ENCODE data around the gene PPIP5K2.
"Not testable (repeated sequence)": the region's sequence is repeated elsewhere in the genome, so short reads cannot be mapped to it uniquely, and the experiment has no call there.

The PPIP5K2 gene

DNA sequence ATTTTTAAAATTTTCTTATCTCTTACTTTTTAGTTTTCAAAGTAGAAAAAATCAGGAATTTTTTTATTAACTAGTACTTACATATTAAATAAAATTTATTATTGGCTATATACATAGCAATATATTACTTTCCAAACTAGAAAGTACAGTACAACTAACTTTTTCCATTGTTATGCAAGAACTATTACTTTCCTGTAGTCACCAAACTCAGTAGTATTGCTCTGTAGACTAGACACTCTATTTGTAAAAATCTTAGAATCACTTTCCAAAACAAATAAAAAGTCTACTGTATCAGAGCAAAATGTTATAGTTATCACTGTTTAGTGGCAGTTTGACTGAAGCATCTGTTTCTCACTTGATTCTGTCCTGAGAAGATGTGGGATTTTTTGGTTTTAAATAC lies 83.1 kb downstream of the PPIP5K2 start:
- intact Hi-C loops (cut with DNase I), result no loop called here
- DNase-seq, result no peak

DNA sequence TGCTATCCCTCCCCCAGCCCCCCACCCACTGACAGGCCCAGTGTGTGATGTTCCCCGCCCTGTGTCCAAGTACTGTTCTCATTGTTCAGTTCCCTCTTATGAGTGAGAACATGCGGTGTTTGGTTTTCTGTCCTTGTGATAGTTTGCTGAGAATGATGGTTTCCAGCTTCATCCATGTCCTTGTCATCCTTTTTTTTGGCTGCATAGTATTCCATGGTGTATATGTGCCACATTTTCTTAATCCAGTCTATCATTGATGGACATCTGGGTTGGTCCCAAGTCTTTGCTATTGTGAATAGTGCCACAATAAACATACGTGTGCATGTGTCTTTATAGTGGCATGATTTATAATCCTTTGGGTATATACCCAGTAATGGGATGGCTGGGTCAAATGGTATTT lies 84.9 kb downstream of the PPIP5K2 start:
- DNase-seq; intact Hi-C loops (cut with DNase I): not testable (repeated sequence)

DNA sequence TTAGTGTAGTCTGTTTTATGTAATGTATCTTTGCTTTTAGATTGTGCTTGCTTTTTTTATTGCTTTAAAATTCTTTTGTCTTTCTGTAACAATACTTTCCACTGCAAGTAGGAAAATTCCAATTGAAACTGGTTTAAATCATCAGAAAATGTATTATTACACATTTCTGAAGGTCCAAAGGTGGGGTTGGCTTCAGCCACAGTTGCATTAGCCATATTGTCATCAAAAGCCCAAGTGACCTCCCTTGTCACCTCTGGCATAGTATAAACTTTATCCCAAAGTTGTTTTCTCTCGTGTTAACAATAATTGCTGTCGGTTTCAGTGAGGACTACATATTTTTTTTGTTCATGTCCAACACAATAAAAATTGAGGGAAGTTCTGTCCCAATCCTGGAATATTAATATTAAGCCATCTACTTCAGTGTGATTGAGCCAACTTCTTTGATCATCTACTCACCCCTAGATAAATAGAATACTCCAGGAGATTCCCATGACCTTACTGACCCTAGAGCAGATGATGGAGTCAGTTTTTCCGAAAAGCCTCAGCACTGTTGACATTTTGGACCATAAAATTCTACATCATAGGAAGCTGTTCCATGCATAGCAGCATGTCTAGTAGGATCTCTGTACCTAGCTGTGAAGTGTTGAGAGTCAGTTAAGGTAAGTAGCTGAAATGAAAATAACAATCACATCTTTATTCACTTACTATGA lies 86.0 kb downstream of the PPIP5K2 start:
- no peak for DNase-seq
- intact Hi-C loops (cut with DNase I), result no loop called here

DNA sequence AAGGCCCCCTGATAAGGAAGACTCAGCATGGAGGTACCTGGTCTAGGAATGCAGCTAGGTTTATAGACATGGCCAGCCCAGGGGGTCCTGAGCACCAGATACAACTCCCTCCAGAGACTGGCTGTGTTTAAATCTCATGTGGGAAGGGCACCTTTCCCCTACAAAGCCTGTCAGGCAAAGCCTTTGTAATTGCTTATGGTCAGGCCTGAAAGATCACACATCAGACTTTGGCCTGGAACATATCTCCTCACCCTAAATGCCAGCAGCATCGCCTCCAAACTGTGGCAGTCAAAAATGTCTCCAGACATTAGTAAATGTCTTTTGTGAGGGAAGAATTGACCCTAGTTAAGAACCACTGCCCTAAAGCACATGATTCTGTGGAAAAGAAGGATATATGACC lies 86.9 kb downstream of the PPIP5K2 start:
- intact Hi-C loops (cut with DNase I), result no loop called here
- no peak for DNase-seq

DNA sequence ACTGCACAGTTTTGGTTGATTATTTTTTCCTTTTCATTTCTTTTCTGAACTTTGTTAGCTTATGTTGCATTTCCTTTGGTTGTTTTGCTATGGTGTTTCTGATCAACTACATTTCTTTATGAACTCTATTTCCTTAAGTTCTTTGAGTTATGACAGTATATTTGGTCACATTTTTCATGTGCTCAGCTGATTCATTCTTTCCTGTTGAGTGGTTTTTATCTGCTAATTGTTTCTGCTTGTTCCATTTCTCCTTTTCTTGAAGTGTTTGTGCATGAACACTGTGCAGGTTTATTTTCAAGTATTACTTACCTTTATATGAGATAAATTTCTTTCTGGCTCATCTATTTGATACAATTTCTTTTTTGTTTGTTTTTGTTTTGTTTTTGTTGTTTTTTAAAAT lies 87.6 kb downstream of the PPIP5K2 start:
- DNase-seq, result no peak
- intact Hi-C loops (cut with DNase I), result no loop called here

DNA sequence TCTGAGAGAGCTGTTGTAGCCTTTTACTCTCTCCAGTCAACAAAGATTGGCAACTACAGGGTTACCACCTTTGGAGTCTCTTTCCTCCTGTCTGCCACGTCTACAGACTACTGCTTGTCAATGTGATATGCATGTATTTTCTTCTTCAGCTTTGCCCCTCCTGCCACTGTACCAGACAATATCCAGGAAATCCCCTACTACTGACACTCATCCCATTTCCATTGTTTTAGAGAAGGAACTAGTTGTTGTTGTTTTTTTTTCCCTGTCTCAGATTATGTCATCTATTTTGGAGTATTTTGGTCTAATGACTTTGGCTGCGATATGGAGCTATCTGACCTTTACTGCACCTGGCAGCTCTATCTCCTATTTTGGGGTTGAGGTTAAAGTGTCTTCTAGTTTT lies 88.4 kb downstream of the PPIP5K2 start:
- DNase-seq, result no peak
- intact Hi-C loops (cut with DNase I), result no loop called here

DNA sequence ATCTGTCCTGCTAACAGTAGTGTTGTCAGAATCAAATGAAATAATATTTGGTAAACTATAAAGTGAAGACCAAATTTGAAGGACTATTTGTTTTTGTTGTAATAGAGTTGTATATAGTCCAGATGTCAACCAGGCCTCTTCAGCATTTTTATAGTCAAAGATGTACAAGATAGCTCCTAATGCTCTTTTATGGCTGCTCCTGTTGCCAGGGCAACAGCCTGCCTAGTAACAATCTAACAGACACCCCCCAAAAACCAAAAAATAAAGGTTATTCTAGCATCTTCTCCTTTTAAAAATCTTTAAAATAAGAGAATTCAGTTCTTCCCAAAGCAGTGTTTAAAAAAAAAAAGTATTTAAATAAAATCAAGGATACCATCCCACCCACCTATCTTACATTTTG lies 89.0 kb downstream of the PPIP5K2 start:
- intact Hi-C loops (cut with DNase I), result no loop called here
- no peak for DNase-seq

DNA sequence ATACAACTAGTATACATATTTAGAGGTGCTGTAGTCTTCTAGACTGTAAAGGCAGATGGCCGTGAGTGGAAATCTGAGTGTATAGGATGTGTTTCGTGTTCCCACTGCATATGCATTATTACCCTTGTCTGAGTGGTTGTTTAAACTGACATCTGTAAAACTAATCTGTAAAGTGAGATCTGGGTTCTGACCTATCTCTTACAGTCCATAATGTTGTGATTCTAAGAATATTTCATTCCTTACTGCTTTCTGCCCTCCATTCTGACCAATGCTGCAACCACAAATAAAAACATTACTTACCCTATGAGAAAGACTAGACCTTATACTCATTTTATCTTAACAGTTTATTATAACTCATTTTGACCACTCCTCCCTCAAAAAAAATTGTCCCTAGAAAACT lies 90.9 kb downstream of the PPIP5K2 start:
- no peak for DNase-seq
- intact Hi-C loops (cut with DNase I), result no loop called here

DNA sequence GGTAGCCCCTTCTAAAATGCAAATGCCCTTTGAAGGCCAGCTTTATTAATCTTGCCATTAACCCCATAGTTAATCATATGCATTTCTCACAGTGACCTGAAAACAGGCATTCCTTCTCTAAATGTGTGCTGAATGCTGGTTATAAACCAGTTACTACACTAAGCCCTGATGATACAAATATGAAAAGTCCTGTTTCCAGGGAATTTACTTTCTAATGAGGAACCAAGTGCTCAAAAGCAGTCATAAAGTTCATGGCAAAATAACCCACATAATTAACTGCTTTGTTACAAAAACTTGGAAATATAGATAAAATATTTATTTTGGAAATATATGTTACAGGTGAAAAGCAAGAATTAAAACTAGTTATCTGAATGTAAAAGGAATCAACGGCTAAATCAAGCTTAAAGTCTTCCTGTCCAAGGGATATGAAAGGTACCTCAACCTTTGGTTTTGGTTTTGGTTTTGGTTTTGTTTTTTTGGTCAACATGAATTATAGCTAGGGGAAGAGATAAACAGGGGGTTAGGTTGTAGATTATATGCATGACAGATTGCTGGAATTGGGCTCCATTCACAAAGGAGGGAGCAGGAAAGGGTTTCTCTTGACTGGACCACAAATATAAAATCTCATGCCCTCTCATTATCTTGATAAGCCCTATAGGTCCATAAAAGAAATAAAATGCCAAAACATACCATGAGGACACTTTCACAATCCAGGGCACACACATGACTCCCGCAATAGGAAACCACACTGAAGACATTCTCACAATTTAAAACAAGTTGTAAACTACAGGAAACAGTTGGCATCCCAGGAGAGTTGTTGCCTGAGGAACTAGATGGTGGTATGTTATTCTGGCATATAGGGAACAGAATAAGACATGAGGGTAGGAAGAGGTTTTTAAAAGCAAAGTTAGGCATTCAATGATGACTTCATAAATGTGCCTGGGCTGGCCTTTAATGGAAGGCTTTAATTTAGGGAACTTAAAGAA lies 91.8 kb downstream of the PPIP5K2 start:
- intact Hi-C loops (cut with DNase I), result no loop called here
- DNase-seq, result no peak

DNA sequence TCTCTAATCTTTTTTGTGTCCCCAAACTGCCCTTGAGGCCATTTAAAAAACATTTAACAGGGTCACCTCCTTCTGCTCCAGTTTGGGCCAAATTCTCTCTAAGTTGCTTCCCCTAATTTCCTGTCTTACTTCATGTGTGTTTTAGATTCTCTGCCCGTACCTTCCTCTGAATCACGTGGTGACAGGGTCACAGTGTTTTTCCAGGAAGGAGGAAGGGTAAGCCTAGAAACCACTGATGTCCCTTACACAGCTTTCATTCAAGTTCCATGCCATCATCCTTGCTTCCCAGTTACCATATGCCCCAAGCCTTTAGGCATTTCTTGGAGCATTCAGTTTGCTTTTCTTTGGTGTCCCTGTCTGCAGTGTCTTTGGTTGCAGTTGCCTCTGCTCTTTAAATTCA lies 96.0 kb downstream of the PPIP5K2 start:
- intact Hi-C loops (cut with DNase I), result no loop called here
- no peak for DNase-seq

DNA sequence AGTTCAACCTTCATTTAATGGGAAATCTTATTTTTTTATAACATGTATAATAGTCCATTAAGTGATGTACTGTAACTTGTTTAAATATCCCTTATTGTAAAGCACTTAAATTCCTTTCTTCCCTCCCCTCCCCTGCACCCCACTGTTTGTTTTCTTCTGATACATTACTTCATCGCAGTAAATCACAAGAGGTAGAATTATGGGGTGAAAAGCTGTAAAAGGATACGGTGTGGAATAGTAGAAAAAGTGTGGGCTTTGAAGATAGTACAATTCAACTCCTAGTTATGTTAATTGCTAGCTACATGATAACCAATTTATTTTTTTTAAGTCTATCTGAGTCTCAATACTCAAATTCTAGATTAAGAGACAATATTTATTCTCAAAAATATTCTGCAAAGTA lies 96.6 kb downstream of the PPIP5K2 start:
- DNase-seq, result no peak
- intact Hi-C loops (cut with DNase I), result no loop called here

DNA sequence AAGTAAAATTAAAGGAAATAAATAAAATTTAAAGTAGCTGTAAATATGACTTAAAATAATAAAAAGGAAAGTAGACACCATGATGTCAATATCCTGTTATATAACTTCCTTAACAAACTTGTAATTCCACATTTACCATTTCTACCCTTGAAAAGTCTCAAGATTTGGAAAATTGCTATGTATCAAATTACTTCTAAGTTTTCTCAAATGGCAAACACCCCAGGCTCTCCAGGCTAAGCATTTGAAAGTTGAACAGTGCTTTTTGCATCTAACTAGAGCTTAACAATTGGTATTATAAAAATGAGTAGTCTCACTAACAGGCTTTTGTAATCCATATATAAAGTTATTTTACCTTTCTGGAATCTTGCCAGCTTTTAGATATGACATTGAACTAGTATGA lies 97.0 kb downstream of the PPIP5K2 start:
- no peak for DNase-seq

DNA sequence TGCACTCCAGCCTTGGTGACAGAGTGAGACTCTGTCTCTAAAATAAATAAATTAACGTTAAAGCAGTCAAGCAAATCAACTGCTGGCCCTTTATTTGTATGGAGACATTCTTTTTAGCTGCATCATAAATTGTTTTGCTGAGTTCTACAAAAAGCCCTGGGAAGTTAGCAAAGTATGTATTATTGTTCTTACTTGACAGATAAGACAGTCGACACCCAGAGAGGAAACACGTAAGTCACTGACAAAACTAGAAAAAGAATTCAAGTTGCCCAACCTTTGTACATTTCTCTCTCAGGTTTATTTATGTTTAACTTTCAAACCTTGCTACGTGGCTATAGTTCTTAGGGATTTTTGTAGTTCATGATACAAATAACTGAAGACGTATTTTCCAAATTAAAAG lies 98.1 kb downstream of the PPIP5K2 start:
- intact Hi-C loops (cut with DNase I), result no loop called here
- no peak for DNase-seq

More for the DNA sequence above, 97.0 kb downstream of the PPIP5K2 start:
- intact Hi-C loops (cut with DNase I), result no loop called here

DNA sequence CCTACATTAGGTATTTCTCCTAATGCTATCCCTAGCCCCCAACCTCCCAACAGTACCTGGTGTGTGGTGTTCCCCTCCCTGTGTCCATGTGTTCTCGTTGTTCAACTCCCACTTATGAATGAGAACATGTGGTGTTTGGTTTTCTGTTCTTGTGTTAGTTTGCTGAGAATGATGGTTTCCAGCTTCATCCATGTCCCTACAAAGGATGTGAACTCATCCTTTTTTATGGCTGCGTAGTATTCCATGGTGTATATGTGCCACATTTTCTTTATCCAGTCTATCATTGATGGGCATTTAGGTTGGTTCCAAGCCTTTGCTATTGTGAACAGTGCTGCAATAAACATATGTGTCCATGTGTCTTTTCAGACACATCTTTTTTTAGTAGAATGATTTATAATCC lies 99.0 kb downstream of the PPIP5K2 start:
- intact Hi-C loops (cut with DNase I); DNase-seq: not testable (repeated sequence)

DNA sequence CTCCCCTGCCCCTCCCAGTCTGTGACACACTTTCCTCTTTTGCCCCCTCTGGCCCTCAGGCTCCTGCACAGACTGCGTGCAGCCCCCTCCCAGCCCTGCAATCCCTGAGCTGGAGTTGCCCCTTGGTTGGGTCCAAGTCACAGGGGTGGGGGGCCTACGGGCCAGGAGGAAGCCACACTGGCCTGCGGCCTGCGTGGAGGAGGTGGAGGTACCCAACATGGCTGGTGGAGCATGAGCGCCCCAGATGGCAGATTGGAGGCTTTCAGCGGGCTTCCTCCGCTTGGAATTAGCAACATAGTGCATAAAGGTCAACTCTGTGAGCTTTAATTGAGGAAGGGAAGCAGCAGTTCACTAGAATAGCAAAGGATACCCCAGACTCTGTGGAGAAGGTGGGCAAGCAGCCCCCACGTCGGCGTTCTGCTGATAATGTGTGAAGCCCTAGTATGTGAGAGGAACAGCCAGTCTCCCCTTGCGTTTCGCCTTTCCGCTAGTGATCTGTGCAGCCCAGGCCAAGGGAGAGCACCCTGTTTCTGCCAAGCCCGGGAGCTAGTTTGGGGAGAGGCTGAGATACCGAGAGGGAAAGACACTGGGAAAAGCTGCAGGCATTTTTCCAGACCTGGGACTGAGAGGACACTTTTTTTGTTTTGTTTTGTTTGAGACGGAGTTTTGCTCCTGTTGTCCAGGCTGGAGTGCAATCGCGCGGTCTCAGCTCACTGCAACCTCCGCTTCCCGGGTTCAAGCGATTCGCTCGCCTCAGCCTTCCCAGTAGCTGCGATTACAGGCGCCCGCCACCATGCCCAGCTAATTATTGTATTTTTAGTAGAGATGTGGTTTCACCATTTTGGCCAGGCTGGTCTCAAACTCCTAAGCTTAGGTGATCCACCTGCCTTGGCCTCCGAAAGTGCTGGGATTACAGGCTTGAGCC lies 103.2 kb downstream of the PPIP5K2 start:
- intact Hi-C loops (cut with DNase I), result no loop called here
- DNase-seq, result peak in 1 of 10 donors; percentile 73

DNA sequence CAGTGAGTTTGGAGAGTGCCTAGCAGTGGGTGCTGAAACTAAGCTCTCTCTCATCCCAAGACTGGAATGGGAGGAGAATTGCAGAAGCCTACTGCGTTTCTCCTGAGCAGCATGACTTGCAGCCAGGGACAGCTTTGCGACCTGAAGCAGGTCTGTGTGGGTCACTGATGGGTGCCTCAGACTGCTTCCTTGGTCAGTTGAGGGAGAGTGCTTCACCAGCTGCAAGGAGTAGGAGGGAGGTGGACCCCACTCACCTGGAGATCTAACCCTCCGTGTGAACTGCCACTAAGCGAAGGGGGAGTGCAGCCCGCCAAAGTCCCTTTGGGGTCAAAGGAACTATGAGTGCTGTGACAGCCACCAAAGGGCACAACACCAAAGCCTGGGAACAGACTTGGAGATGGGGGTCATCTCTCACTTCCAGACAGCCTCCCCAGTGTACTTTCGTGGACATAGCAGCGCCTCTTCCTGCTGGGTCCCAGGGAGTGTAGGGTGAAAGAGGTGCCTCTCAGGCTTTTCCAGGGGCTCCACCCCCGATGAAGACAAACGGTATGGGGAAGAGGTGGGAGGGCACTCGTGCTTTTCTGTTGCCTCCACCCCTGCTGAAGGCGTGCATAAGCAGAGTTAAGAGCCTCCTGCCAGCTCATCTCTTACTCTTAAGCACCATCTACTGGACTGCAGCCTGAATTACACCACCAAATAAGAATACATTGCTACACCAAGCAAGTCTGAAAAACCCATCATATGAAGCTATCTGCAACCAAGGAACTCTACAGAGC lies 104.2 kb downstream of the PPIP5K2 start:
- intact Hi-C loops (cut with DNase I), result no loop called here

DNA sequence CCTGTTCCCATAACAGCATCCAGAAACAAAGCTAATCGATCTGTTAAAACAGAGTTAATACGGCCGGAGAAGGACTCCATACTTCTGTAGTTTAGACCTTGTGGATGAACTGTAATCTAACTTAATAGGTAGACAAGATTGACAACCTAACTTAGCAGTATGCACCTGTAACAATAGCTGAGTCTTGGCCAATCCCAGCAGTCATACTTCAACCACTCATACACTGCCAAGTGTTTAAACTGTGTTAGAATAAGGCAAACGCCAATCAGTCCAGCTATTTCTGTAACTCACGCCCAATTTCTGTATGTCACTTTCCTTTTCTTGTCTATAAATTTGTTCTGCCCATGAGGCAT lies 104.8 kb downstream of the PPIP5K2 start:
- DNase-seq, result no peak
- intact Hi-C loops (cut with DNase I), result no loop called here

More for the DNA sequence above, 104.2 kb downstream of the PPIP5K2 start:
- peak in 4 of 10 donors; percentile 7 to 76 (median 10) for DNase-seq

DNA sequence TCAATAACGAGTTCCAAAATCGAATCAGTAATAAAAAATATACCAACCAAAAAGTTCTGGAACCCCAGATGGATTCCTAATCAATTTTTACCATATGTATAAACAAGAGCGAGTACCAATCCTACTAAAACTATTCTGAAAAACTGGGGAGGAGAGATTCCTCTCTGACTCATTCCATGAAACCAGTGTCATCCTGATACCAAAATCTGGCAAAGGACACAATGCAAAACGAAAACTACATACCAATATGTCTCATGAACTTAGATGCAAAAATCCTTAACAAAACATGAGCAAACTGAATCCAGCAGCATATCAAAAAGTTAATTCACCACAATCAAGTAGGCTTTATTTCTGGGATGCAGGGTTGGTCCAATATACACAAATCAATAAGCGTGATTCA lies 108.0 kb downstream of the PPIP5K2 start:
- intact Hi-C loops (cut with DNase I), result no loop called here
- no peak for DNase-seq

DNA sequence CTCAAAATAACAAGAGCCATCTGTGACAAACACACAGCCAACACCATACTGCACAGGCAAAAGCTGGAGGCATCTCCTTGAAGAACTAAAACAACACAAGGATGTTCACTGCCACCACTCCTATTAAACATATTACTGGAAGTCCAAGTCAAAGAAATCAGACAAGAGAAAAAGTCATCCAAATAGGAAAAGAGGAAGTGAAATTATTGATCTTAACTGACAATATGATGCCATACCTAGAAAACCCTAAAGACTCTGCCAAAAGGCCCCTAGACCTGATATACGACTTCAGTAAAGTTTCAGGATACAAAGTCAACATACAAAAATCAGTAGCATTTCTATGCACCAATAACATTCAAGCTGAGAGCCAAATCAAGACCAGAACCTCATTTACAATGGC lies 108.5 kb downstream of the PPIP5K2 start:
- intact Hi-C loops (cut with DNase I), result no loop called here
- DNase-seq, result no peak

All from posterior cingulate gyrus (tissue), 11 donors.